Measurements from ENCODE around the gene FMN1.
A peak's percentile ranks its signal among the peaks of the same experiment; 100 is the strongest.

The FMN1 gene

DNA sequence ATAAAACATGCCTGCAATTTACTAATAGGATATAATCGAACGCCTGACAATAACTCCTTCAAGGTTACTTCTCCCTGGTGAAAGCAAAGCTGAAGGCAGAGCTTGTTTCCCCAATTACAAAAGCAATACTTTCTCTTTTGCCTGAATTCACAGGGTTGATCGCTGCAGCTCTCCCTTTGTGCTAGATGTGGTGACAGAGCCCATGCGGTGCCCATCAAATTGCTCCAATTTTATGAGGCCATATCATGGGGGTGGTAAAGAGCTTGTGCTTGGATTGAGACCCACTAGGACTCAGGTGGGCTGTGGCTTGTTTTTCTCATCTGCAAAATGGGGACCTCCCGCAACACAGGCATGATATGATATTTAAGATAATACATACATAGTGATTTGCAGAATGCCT lies 333.3 kb downstream of the FMN1 start:
- TF ChIP-seq, protein P1, sequence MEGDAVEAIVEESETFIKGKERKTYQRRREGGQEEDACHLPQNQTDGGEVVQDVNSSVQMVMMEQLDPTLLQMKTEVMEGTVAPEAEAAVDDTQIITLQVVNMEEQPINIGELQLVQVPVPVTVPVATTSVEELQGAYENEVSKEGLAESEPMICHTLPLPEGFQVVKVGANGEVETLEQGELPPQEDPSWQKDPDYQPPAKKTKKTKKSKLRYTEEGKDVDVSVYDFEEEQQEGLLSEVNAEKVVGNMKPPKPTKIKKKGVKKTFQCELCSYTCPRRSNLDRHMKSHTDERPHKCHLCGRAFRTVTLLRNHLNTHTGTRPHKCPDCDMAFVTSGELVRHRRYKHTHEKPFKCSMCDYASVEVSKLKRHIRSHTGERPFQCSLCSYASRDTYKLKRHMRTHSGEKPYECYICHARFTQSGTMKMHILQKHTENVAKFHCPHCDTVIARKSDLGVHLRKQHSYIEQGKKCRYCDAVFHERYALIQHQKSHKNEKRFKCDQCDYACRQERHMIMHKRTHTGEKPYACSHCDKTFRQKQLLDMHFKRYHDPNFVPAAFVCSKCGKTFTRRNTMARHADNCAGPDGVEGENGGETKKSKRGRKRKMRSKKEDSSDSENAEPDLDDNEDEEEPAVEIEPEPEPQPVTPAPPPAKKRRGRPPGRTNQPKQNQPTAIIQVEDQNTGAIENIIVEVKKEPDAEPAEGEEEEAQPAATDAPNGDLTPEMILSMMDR (IDR thresholded peaks at IDR 0.05; ENCODE audit: control insufficient read depth, insufficient read depth, low read depth, low read length, missing control alignments): no peak
- no peak for DNase-seq (ENCODE audit: low read depth)
- no peak overlapping the region for H3K4me3 ChIP-seq (ENCODE audit: control insufficient read depth, low read depth, low read length)

DNA sequence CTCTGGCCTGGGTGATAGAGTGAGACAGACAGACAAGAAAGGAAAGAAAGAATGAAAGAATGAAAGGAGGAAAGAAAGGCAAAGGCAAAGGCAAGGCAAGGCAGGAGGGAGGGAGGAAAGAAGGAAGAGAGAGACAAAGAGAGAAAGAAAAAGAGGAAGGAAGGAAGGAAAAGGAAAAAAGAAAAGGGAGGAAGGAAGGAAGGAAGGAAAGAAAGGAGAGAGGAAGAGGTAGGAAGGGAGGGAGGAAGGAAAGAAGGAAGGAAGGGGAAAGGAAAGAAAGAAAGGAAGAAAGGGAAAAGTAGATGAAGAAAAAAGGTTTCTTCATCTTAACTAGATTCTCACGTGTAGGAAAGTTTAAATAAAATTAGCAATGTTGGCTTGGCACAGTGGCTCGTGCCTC lies 334.5 kb downstream of the FMN1 start:
- TF ChIP-seq, protein P1 (IDR thresholded peaks at IDR 0.05; ENCODE audit: control insufficient read depth, insufficient read depth, low read depth, low read length, missing control alignments): no peak
- no peak overlapping the region for H3K4me3 ChIP-seq (ENCODE audit: control insufficient read depth, low read depth, low read length)
- no peak for DNase-seq (ENCODE audit: low read depth)

GRCh38 chr15:32859251-32859650 lies 335.3 kb downstream of the FMN1 start:
- no peak for DNase-seq (ENCODE audit: low read depth)
- TF ChIP-seq, protein P1 (IDR thresholded peaks at IDR 0.05; ENCODE audit: control insufficient read depth, insufficient read depth, low read depth, low read length, missing control alignments): no peak
- no peak overlapping the region for H3K4me3 ChIP-seq (ENCODE audit: control insufficient read depth, low read depth, low read length)

DNA sequence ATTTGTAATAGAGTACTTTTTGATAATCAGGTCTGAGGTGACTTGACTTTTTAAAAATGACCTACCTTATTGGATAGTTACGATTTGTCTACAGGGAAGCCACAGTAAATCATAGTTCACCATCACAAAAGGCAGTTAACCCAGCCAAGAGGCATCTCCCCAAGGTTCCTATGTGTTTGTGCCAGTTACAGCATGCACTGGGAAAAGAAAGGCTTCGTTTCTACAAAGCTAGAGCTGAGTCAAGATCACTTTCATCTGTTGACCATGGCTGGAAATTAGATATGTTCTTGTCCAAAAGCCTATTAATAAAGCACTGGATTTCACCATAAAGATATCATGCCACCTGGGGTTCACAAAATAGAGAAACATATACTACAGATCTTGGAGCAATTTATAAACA lies 336.8 kb downstream of the FMN1 start:
- no peak for DNase-seq (ENCODE audit: low read depth)
- TF ChIP-seq, protein P1 (IDR thresholded peaks at IDR 0.05; ENCODE audit: control insufficient read depth, insufficient read depth, low read depth, low read length, missing control alignments): no peak
- no peak overlapping the region for H3K4me3 ChIP-seq (ENCODE audit: control insufficient read depth, low read depth, low read length)

GRCh38 chr15:32856753-32857152 lies 337.8 kb downstream of the FMN1 start:
- DNase-seq (ENCODE audit: low read depth): no peak
- no peak overlapping the region for H3K4me3 ChIP-seq (ENCODE audit: control insufficient read depth, low read depth, low read length)
- TF ChIP-seq, protein P1 (IDR thresholded peaks at IDR 0.05; ENCODE audit: control insufficient read depth, insufficient read depth, low read depth, low read length, missing control alignments): no peak

DNA sequence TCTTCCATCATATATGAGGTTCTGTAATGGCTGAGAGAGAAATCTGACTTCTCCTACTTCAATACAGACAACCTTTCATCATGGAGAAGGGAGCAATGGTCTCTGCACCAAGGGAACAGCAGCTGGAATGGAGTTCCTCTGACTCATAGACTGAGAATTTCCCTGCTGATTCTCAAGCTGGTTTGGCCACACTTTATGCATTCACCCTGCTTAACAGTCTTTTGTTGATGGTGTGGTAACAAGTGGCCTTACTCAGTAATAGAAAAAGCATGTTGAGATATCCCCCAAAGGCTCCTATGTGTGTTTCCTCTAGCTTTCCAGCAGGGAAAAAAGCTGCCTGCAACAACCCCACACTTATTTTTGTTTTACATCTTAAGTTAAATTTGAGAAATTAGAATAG lies 338.6 kb downstream of the FMN1 start:
- TF ChIP-seq, protein P1 (IDR thresholded peaks at IDR 0.05; ENCODE audit: control insufficient read depth, insufficient read depth, low read depth, low read length, missing control alignments): no peak
- H3K4me3 ChIP-seq (ENCODE audit: control insufficient read depth, low read depth, low read length): no peak overlapping the region
- peak; percentile 99 for DNase-seq (ENCODE audit: low read depth)

GRCh38 chr15:32853592-32853991 lies 340.9 kb downstream of the FMN1 start:
- no peak for DNase-seq (ENCODE audit: low read depth)

More at GRCh38 chr15:32853592-32853991, 340.9 kb downstream of the FMN1 start:
- no peak overlapping the region for H3K4me3 ChIP-seq (ENCODE audit: control insufficient read depth, low read depth, low read length)
- TF ChIP-seq, protein P1 (IDR thresholded peaks at IDR 0.05; ENCODE audit: control insufficient read depth, insufficient read depth, low read depth, low read length, missing control alignments): no peak

Measured in AG09309 (cell line).